CD4-positive, alpha-beta T cell treated with Interleukin-17A for 4 hours (primary cell): ENCODE data around the gene HOXD4.

ENCODE experiments used
- DNase-seq: peaks from one replicate; pipeline ENCODE4 v3.0.0-alpha.2; 2020; ENCODE audit warnings: mixed read lengths

The HOXD4 gene

DNA sequence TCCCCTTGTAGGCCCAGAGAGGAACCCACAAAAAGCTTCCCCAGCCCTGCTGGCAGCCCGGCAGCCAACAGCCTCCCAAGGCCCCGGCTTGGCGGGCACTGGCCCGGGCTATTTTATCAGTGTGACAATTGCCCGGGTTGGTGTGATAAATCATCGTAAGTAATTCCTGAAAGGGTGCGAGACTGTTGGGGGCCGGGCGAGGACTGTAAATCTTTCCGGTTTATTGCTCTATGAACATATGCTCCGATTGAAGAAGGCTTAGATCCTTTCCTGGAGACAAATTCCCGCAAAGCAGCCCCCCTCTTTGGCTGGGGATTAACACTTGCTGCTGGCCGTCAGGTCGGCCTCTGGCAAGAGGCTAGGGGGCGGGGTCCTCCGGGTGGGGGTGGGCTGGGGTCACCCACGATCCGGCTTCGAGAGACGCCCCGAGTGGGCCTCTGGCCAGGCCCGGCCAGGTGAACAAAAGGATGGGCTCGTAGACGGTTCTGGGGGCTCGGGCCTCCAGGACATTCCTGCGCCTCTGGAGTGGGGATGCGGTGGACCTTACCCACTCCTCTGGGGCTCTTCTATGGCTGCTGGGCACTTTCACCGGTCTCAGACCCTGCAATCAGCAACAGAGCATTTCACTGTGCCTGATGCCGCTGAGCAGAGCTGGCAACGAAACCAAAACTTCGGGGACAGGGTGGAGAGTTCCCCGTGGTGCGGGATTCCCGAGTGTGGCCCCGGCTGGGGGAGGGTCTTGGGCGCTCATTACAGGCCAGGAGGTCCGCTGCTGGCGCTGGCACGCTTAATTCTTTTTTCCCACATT is 7.7 kb downstream of the HOXD4 start:
- no peak for DNase-seq

DNA sequence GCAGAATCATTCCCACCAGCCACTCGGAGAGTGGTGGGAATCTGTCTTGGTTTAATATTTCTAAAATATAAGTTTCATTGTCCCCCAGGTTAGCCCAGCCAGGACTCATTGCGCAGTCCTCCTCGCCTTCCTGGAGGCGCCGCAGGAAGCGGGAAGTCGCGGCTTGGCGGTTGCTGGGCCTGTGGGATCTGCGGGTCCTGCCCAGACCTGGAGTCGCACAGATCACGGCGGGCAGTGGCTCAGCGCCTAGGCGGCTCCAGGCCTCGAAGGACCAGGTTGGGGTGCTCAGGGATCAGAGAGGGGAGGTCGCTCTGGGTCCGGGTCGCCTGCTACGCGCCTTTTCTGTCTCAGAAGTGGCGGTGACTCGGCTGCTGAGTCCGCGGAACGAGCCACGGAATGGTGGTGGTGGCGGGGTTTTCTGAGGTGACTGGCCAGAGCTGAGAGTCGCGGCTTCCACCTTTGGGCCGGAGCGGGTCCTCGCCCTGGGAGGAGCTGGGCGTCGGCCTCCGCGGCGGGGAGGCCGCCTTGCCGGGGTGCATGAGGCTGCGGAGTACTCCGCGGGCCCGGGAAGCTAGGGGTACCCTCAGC is 8.4 kb downstream of the HOXD4 start:
- DNase-seq, result no peak

DNA sequence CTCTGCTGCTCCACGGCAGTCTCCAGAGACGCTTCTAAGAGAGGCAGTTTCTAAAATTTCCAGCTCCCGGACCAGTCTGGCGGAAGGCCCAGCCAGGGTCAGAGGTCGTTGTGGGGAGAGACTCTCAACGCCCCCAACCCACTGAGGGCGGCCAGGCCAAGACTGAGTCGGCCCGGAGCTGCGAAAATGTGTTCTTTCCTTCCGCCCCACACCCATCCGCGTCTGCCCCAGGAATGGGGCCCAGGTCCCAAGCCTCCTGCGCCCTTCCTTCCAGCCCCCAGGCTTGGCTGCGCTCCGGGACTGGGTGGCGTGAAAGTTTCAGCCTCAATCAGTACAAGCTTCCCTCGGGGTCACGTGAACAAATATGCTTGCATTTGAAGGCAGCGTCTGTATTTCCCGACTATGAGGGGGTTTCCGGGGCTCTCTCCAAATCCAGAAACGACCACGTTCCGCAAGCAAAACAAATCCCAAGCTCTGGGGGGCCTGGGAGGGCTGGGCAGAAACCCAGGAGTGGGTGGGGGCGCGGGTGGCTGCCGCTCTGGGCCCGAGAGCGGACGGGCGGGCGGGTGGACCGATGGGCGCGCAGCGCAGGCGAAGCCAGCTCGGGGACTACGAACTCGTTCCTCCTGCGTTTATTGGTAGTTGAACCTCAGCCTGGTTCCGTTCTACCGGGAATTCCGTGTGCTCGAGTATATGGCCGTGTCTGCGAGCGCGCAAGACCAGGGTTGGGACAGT is 9.1 kb downstream of the HOXD4 start:
- no peak for DNase-seq

DNA sequence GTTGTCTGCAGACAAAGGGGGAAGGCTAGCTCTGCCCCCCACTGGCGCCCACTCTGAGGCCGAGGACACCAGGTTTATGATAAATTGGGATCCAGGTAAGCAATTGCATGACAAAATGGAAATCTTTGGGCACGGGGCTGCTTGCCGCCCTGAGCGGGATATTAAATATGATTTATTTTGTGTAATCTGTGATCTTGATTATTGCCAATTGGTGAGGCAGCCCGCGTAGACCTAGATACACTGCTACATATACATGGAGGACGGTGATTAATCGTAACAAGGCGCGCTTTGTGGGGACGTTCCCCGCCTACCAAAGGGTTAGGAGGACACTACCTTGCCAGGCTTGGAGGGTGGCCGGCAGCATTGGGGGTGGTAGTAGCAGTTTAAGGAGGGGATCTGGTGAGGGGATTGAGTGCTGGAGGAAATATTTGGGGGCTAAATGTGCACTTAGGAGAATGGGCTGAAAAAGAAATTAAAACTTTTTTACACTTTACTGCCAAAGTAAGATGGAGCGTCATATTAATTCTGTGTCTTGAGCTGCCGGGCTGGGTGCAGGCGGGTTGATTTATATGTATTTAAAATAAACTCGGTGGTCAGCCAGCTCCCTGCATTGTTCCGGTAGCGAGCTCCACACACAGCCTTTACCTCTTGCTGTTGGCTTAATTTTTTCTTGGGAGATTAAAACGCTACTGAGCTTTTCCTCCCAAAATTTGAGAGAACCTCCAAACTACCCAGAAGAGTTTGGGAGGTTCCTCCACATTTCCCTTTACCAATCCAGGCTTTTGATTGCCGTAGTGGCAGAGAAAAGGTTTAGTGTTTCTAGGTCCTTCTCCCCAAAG is 9.9 kb downstream of the HOXD4 start:
- DNase-seq, result no peak

DNA sequence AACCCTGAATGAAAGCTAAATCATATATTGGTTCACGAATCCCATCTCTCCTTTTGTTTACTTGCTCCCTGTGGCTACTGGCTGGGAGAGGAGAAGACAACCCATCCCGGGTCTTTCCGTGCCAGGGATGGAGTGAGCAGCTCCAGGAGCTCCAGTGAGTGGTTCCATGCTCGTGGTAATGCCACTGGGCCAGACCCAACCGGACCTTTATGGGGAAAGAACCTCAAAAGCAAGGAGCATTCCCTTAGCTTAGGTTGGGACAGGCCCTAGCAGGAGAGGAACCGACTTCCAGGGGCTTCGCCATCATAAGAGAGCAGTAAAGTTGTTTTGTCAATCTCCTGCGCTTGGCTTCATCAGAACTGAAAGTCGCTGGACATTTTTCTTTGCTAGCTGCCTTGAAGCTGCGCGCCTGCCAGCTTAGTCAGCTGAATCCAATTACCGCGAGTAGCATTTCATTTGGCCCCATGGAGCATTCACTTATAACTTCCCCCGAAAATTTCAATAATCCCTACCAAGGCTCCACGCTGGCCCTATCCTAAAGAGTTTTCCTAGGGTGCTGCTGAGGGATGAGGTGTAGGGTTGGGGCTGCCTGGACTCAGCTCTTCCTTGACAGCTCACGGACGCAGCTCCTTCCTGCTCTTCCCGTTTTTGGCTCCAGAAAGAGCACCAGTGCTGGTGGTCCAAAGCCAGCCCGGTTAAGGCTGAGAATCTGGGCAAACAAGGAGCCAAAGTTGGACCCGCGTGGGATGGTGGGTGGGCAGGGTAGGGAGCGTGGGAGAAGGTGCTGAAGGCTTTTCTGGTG is 10.7 kb downstream of the HOXD4 start:
- no peak for DNase-seq

DNA sequence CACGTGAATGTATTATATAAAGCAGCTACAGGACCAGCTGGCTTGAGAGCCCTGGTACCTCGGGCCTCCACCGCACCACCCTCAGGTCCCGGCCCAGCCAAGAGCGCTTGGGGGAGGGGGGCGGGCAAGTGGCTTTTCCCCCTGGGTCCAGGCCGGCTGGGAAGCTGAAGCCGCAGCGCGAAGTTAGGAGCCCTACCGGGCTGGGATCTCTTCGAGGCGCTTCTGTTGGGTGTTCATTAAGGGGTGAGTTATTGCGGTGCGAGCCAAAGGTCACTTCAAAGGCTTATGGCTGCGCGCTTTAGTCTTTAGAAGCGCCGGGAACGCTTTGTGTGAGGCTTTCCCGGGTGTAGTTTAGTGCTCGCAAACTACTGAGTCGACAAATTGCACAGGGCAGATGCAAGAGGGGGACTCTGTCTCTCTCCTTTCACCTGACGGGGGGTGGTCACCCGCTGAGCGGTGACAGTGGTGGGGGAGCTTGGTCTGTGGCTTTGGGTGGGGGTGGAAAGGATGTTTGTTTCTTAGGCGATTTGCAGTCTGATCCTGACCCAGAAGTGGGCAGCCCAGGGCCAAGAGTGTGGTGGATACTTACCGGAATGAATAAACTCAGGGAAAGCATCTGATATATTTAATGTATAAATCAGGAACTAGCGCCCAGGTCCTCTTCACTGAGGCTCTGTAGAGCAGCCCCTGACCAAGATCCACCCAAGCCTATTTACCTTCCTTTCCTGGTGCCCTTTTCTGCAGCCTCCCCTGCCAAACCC is 11.7 kb downstream of the HOXD4 start:
- no peak for DNase-seq

DNA sequence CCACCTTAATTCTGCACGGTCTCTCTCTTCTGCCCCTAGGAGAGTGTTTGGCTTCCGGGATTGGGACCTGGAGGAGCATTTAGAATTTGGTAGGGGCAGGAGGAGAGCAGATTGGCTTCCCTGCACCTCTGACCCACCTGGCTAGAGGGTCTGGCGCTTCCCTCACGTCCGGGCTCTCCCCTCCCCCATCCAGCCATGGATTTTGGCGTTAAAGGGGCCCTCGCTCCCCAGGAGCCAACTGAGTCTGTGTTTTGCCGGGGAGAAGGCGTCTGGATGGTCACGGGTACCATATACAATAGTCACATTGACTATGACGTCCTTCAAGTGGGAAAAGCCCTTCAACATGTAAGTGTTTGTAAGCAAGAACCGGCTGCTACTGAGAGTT is 12.3 kb downstream of the HOXD4 start:
- DNase-seq, result no peak

DNA sequence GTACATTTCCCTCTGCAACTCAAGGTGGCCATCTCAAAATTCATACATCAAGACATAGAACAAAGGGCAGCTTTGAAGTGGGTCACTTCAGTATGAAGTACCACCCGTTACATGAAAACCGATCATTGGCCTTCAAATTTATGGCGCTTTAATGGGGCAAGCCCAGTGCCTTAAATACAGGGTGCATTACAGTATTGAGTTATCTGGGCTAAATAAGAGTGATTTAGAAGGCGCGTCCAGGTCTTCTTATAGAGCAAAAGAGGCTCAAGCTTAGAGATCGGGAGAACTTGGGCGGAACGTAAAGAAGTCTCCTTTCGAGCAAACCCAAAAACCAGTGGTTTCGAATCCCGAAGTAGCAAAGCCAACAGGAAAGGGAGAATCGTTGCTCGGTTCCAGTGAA is 12.9 kb downstream of the HOXD4 start:
- no peak for DNase-seq

DNA sequence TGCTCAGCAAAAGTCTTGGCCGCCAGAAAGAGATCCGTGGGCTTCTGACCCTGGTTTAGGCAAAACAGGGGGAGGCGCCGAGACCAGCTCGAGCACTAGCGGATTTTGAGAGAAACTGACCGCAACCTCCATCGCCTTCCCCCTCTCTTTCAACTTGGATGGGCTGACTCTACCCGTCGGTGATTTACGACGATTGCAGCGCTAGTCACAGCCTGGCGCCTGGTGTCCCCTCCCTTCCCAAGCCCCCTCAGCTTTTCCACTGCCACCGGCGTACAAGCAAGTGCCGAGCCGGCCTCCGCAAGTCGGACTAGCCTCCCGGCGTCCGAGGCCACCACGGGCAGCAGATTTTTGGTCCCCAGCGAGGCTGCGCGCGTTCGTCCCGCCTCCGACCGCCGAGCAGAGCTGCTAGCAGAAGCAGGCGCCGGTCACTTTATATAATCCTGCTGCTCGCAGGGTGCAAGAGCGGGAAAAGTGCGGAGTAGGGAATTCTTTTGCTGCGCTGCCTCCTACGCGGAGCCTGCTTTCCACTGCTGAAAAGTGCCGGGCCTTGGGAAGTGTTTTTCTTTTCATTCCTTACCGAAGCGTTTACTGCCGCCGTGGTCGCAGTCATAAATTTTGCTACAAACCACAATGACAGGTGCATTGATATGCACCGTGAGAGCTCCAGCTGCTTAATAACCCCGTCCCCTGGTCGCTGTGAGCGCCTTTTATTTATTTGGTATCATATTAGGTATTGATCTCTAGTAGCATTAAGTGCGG is 13.4 kb downstream of the HOXD4 start:
- DNase-seq, result no peak

DNA sequence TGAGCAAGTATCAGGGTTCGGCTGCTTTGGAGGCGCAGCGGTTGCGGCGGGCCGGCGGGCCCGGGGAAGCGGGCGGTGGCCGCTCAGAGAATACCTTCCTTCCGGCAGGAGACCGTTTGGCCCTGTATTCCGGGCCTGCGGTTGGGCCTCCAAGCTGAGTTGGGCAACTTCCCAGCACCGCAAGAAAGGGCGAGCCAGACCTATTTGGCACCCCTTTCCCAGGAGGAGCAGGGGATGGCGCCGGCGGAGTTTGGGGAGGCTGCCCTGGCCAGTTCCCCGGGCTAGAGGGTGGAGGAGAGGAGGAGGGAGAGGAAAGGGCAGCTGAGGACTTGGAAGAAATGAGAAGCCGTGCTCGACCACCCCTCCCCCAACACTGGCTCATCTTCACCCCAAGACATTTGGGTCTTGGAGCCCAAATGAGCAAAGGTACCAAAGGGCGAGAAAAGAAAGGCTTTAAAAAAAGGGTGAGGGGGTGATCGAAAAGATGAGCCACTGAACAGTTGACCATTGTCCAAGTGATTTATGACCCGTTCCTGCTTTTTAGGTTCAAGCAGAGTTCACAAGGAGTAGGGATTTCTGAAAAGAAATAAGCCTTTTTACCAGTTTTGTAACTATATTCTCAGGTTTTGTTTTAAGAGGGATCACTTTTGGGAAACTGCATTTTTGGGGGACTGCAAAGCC is 14.2 kb downstream of the HOXD4 start:
- no peak for DNase-seq

DNA sequence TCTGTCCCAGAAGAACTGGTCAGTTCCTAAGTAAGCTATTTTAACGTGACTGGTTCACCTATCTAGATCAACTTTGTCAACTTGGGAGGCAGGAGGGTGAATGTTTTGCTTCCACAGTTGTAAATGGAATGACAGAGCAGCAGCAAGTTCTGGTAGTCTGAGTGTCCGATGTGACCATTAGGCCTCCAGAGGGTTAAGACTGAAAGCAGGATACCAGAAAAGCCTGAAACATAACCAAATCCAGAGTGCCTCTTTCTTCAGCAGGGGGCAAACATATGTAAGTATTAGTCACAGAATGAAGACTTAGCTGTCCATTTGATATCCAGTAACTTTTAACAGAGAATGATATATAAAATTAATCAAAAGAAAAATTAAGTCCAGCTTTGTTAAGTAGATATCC is 14.9 kb downstream of the HOXD4 start:
- no peak for DNase-seq

DNA sequence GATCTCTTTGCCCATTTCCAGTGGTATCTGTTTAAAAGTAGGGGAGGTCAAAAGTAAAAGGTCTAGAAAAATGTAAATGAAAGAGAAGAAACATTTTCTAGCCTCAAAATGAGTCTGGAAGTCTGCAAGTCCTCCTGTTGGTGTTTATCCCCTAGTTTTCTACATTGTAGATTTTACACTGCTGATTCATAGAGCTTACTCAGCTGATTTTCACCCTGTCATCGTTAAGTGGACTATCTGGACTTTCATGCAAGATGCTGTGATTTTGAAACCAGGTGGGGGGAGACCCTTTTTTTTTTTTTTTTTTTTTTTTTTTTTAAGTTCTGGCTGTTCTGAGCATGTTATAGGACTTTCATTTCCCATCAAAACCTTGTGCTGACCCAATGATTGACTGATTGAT is 16.0 kb downstream of the HOXD4 start:
- no peak for DNase-seq

DNA sequence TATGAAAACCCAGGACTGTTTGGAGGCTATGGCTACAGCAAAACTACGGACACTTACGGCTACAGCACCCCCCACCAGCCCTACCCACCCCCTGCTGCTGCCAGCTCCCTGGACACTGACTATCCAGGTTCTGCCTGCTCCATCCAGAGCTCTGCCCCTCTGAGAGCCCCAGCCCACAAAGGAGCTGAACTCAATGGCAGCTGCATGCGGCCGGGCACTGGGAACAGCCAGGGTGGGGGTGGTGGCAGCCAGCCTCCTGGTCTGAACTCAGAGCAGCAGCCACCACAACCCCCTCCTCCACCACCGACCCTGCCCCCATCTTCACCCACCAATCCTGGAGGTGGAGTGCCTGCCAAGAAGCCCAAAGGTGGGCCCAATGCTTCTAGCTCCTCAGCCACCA is 17.8 kb downstream of the HOXD4 start:
- DNase-seq, result no peak

DNA sequence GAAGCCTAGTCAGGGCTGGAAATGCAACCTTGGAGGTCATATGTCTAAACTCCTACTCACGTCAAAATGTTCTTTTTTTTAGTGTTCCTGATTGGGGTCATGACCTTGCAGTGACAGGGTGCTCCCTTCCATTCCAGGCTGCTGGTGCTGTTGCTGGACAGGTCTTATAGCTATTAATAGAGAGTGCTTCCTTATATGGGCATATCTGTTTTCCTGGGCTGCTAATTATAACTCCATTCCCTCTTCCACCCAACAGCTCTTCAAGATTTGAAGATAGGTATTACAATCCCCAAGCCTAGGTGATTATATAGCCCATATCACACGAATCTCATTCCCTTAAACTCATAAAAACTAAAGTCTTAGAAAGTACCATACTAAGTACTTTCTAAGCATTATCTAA is 18.4 kb downstream of the HOXD4 start:
- no peak for DNase-seq

DNA sequence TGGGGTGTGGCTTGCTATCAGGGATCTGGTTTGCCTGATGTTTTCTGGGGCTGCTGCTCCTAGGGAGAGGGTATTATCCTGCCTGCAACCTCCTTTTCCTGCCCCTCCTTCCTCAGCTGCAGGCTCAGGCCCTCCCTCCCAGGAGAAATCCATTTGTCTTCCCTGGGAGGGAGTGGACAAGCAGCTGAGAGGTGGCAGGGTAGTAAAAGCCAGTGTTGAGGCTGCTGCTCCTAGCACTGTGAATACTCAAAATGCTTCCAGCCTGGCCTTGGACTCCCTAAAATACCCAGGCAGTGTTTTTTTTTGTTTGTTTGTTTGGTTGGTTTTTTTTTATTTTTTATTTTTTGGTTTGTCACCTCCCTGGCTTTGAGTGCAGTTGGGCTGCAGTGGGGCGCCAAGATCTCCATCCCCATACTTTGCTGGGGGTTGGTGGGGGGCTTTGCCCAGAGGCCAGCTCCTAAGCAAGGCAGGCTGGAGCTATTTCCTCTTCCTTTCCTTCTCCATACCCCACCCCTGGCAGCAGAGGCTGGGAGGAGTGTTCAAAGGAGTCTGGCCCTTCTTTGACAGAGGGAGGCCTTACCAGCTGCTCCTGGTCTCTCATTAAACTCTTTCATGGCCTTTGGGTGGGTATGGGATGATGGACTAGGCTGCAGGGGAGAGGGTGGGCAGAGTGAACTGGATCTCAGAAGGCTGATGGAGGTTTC is 19.4 kb downstream of the HOXD4 start:
- DNase-seq, result no peak

DNA sequence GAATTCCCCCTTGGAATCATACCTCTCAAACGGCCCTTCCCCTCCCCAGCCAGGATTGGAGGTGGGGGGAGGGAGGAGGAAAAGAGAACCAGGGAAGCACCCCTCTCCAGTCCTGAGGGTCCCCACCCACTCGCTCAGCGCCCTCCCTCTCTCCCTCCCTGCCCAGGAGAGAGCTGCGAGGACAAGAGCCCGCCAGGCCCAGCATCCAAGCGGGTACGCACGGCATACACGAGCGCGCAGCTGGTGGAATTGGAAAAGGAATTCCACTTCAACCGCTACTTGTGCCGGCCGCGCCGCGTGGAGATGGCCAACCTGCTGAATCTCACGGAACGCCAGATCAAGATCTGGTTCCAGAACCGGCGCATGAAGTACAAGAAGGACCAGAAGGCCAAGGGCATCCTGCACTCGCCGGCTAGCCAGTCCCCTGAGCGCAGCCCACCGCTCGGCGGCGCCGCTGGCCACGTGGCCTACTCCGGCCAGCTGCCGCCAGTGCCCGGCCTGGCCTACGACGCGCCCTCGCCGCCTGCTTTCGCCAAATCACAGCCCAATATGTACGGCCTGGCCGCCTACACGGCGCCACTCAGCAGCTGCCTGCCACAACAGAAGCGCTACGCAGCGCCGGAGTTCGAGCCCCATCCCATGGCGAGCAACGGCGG is 20.1 kb downstream of the HOXD4 start:
- DNase-seq, result no peak

DNA sequence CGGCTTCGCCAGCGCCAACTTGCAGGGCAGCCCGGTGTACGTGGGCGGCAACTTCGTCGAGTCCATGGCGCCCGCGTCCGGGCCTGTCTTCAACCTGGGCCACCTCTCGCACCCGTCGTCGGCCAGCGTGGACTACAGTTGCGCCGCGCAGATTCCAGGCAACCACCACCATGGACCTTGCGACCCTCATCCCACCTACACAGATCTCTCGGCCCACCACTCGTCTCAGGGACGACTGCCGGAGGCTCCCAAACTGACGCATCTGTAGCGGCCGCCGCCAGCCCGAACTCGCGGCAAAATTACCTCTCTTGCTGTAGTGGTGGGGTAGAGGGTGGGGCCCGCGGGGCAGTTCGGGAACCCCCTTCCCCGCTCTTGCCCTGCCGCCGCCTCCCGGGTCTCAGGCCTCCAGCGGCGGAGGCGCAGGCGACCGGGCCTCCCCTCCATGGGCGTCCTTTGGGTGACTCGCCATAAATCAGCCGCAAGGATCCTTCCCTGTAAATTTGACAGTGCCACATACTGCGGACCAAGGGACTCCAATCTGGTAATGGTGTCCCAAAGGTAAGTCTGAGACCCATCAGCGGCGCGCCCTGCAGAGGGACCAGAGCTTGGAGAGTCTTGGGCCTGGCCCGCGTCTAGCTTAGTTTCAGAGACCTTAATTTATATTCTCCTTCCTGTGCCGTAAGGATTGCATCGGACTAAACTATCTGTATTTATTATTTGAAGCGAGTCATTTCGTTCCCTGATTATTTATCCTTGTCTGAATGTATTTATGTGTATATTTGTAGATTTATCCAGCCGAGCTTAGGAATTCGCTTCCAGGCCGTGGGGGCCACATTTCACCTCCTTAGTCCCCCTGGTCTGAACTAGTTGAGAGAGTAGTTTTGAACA is 20.9 kb downstream of the HOXD4 start:
- no peak for DNase-seq
